OCI-LY7 (cell line): ENCODE data around the gene MAPRE2. TPM values are rescaled to one million over a fixed set of nuclear protein-coding genes. Genes with fewer than 3 reads are reported as not detected.

Experiments used
- BruUV-seq: library from RNA; stranded (reverse); fragments of 400-500 nt; replicated peaks from 2 replicates; lab custom pipeline; 2021; lab: Mats Ljungman, UMichigan
- CTCF ChIA-PET: fragments of 300-600 bp; sonication (Branson Sonifier 250); formaldehyde crosslinking; loops from one replicate; lab custom pipeline; 2022; ENCODE audit warnings: antibody characterized with exemption; ENCODE audit not compliant: unreplicated experiment; lab: Charles Lee
- POLR2A ChIA-PET: fragments of 300-600 bp; sonication (Branson Sonifier 250); formaldehyde crosslinking; loops from one replicate; lab custom pipeline; 2022; ENCODE audit warnings: antibody characterized with exemption; lab: Charles Lee
- DNase-seq: peaks from one replicate; pipeline ENCODE4 v3.0.0-alpha.2; 2015; ENCODE audit warnings: low spot score
- H2AFZ ChIP-seq: fragments of 200-600 bp; sonication (generic), shearing (Covaris generic); 2 replicates; pipeline ENCODE4 v1.6.1; 2014; ENCODE audit warnings: mild to moderate bottlenecking, antibody characterized with exemption, low read length, moderate library complexity
- H3K27ac ChIP-seq: fragments of 200-600 bp; sonication (generic); 2 replicates; pipeline ENCODE4 v1.5.1; 2014; ENCODE audit warnings: mixed run types, low read depth, mild to moderate bottlenecking, moderate library complexity, low read length, inconsistent platforms; ENCODE audit not compliant: poor library complexity, severe bottlenecking
- H3K36me3 ChIP-seq: fragments of 200-600 bp; sonication (generic); 2 replicates; pipeline ENCODE4 v1.6.1; 2014; ENCODE audit warnings: mild to moderate bottlenecking, antibody characterized with exemption, low read length, moderate library complexity, mixed read lengths; ENCODE audit not compliant: insufficient read depth
- H3K4me1 ChIP-seq: fragments of 200-600 bp; sonication (generic); 2 replicates; pipeline ENCODE4 v1.5.1; 2014; ENCODE audit warnings: mild to moderate bottlenecking, low read length; ENCODE audit not compliant: insufficient read depth, poor library complexity, severe bottlenecking
- H3K4me2 ChIP-seq: fragments of 200-600 bp; sonication (generic); 2 replicates; pipeline ENCODE4 v1.6.1; 2014; ENCODE audit warnings: mild to moderate bottlenecking, low read length
- H3K4me3 ChIP-seq: fragments of 200-600 bp; sonication (generic); 2 replicates; pipeline ENCODE4 v1.5.1; 2014; ENCODE audit warnings: mild to moderate bottlenecking, low read depth, low read length; ENCODE audit not compliant: poor library complexity, severe bottlenecking
- H3K79me2 ChIP-seq: fragments of 200-600 bp; sonication (generic); 2 replicates; pipeline ENCODE4 v1.6.1; 2016; ENCODE audit warnings: low read depth, mild to moderate bottlenecking, low read length, moderate library complexity, mixed read lengths; ENCODE audit not compliant: insufficient read depth
- H3K9me2 ChIP-seq: fragments of 200-600 bp; sonication (generic); 2 replicates; pipeline ENCODE4 v1.6.1; 2016; ENCODE audit warnings: mild to moderate bottlenecking, low read length, mixed read lengths; ENCODE audit not compliant: insufficient read depth
- H3K9me3 ChIP-seq: fragments of 200-600 bp; sonication (generic); 2 replicates; pipeline ENCODE4 v1.6.1; 2014; ENCODE audit warnings: mild to moderate bottlenecking, mixed run types, low read length, mixed read lengths
- H4K20me1 ChIP-seq: fragments of 200-600 bp; sonication (generic); 2 replicates; pipeline ENCODE4 v1.6.1; 2014; ENCODE audit warnings: mild to moderate bottlenecking, antibody characterized with exemption, low read length, moderate library complexity, mixed read lengths; ENCODE audit not compliant: insufficient read depth
- CTCF ChIP-seq: fragments of 200-600 bp; sonication (generic); conservative IDR thresholded peaks from 2 replicates; pipeline ENCODE4 v1.5.1; 2014; ENCODE audit warnings: mild to moderate bottlenecking, antibody characterized with exemption, low read length, moderate library complexity, mixed read lengths
- EZH2phosphoT487 ChIP-seq: fragments of 200-600 bp; sonication (generic); IDR thresholded peaks from 2 replicates; pipeline ENCODE4 v1.6.1; 2018; ENCODE audit warnings: low read depth, borderline replicate concordance, mild to moderate bottlenecking, mixed run types, antibody characterized with exemption, low read length, moderate library complexity, mixed read lengths
- intact Hi-C: fragments of 100-400 bp; cut with micrococcal nuclease; formaldehyde crosslinking; loops from one replicate; pipeline ENCODE4 v1.10.0; 2022; ENCODE audit not compliant: unreplicated experiment
- total RNA-seq, 2 experiments: library from RNA; depleted of rRNA in 1 of 2; stranded (reverse); fragments of >200 nt in 1 of 2; shearing (Covaris generic) in 1 of 2; gene quantifications; 2 replicates each; pipeline ENCODE4 v1.2.3, GENCODE V29; 2014 to 2022

Gene MAPRE2
- total RNA-seq, 2 experiments from 2014 or later: 17.1 to 35.2 TPM

GRCh38 chr18:35086704-35087103, 45.5 kb downstream of the MAPRE2 start:
- no peak for TF ChIP-seq CTCF
- TF ChIP-seq EZH2phosphoT487: no peak
- Histone ChIP-seq H3K4me1 (no peaks in the 10 kb centered on the region), H3K27ac (no peak overlapping the region), H3K36me3 (no peaks in the 10 kb centered on the region), H3K4me2 (no peak overlapping the region), H4K20me1 (no peaks in the 10 kb centered on the region), H3K4me3 (no peak overlapping the region), H2AFZ (no peak overlapping the region), H3K79me2 (no peaks in the 10 kb centered on the region), H3K9me2 (no peaks in the 10 kb centered on the region), H3K9me3 (no peaks in the 10 kb centered on the region)
- CTCF ChIA-PET: no interaction called here
- BruUV-seq: no TSS peak
- no peak for DNase-seq
- intact Hi-C loops: no loop called here
- POLR2A ChIA-PET: no interaction called here

- no peaks in the 10 kb centered on the region for H3K79me2 ChIP-seq
- BruUV-seq: no TSS peak
- H3K9me2 ChIP-seq: no peaks in the 10 kb centered on the region
Measured at GRCh38 chr18:35087726-35088125, 46.5 kb downstream of the MAPRE2 start.

More at GRCh38 chr18:35087726-35088125, 46.5 kb downstream of the MAPRE2 start:
- intact Hi-C loops: no loop called here
- Histone ChIP-seq H4K20me1 (no peaks in the 10 kb centered on the region), H3K9me3 (no peaks in the 10 kb centered on the region), H2AFZ (no peak overlapping the region), H3K27ac (no peak overlapping the region), H3K4me2 (no peak overlapping the region), H3K36me3 (no peaks in the 10 kb centered on the region), H3K4me3 (no peak overlapping the region), H3K4me1 (no peaks in the 10 kb centered on the region)
- ChIA-PET CTCF (no interaction called here), POLR2A (no interaction called here)
- DNase-seq: no peak
- TF ChIP-seq EZH2phosphoT487 (no peak), CTCF (no peak)
